Ascending aorta (tissue), 1 donor: ENCODE data around the gene GARIN5A. TPM values are rescaled to one million over a fixed set of nuclear protein-coding genes. Genes with fewer than 3 reads are reported as not detected.

Experiments
- total RNA-seq: library from RNA; depleted of rRNA; stranded (reverse); fragments of >200 nt; gene quantifications from one replicate; pipeline ENCODE4 v1.1.0, GENCODE V29; 2016

GARIN5A gene
- total RNA-seq, 1 donor from 2014 or later = not detected

Other genes starting within 250 kb of the GARIN5A start
- 3.8 TPM for gene KCNC3, start 147.5 kb downstream of the GARIN5A start, total RNA-seq
- 1.6 TPM for gene NAPSA, start 111.2 kb downstream of the GARIN5A start, total RNA-seq
- gene NR1H2, start 100.4 kb downstream of the GARIN5A start, total RNA-seq = 150 TPM
- 22.9 TPM for gene POLD1, start 92.5 kb downstream of the GARIN5A start, total RNA-seq
- gene SPIB, start 57.9 kb downstream of the GARIN5A start, total RNA-seq = not detected
- gene MYBPC2, start 44.0 kb downstream of the GARIN5A start, total RNA-seq = not detected
- gene EMC10, start 341 bp downstream of the GARIN5A start, total RNA-seq = 87.9 TPM
- 169 TPM for gene JOSD2, start 34.3 kb upstream of the GARIN5A start, total RNA-seq
- not detected for gene ASPDH, start 37.1 kb upstream of the GARIN5A start, total RNA-seq
- 56.0 TPM for gene LRRC4B, start 91.6 kb upstream of the GARIN5A start, total RNA-seq
- 2.2 TPM for gene SYT3, start 163.0 kb upstream of the GARIN5A start, total RNA-seq
- not detected for gene C19orf81, start 172.6 kb upstream of the GARIN5A start, total RNA-seq
- 1.3 TPM for gene SHANK1, start 243.0 kb upstream of the GARIN5A start, total RNA-seq
- gene CLEC11A, start 246.5 kb upstream of the GARIN5A start, total RNA-seq = not detected